ENCODE data around the gene ATAD1. TPM values are rescaled to one million over a fixed set of nuclear protein-coding genes. Genes with fewer than 3 reads are reported as not detected.

The ATAD1 gene
- total and polyA plus RNA-seq, 9 of the 15 experiments (the other 6 are each of a cell fraction or from before 2014, with no cell fraction given): 11.3 to 33.8 (median 27.3) TPM

DNA sequence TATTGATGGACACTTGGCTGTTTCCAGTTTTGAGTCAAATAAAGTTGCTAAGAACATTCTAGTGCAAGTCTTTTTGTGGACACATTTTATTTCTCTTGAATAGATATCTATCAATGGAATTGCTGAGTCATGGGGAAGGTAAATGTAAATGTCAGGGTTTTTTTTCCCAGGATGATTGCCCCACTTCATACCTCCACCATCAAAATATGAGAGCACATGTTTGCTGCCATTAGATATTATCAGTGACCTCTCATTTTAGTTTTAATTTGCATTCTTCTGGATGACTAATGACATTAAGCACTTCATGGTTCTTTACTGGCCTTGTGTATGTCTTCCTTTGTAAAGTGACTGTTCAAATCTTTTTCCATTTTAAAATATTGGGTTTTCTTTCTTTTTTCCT lies 112.7 kb downstream of the ATAD1 start:
- BruUV-seq (replicated peaks): no TSS peak
- no peak overlapping the region for H3K27ac ChIP-seq (ENCODE audit: extremely low read depth, low read depth, low read length)
- intact Hi-C loops (cut with micrococcal nuclease) (no loop called here), in situ Hi-C loops (cut with MboI) (no loop called here)
- H3K4me2 ChIP-seq (ENCODE audit: insufficient read depth, low read length): no peak overlapping the region
- H4K20me1 ChIP-seq (replicated peaks; ENCODE audit: control insufficient read depth, insufficient read depth, low read length): no peaks in the 10 kb centered on the region
- no peaks in the 10 kb centered on the region for H3K9me1 ChIP-seq (ENCODE audit: control insufficient read depth, insufficient read depth, low read length)
- H3K9ac ChIP-seq (ENCODE audit: insufficient read depth in 1 of 2, low read depth in 2 of 2, low read length in 2 of 2): no peak overlapping the region
- DNase-seq (ENCODE audit: extremely low read depth in 1 of 4, low spot score in 3 of 4) (no peak), FAIRE-seq (no peak), ATAC-seq (no peak)
- no peaks in the 10 kb centered on the region for H3K4me1 ChIP-seq (replicated peaks in 1 of 2; ENCODE audit: control insufficient read depth in 2 of 2, insufficient read depth in 2 of 2, low read length in 2 of 2)
- no peaks in the 10 kb centered on the region for H3K9me3 ChIP-seq (replicated peaks; ENCODE audit: control insufficient read depth, insufficient read depth, low read depth, low read length)
- H3K36me3 ChIP-seq (ENCODE audit: control insufficient read depth, insufficient read depth, low read length): no peaks in the 10 kb centered on the region
- peaks cover 3 to 15% of the 10 kb centered on the region in 2 experiments for H3K27me3 ChIP-seq (ENCODE audit: control insufficient read depth in 2 of 2, insufficient read depth in 2 of 2, low read length in 2 of 2)
- TF ChIP-seq C11orf30 (IDR thresholded peaks at IDR 0.05; ENCODE audit: low read depth): peak; percentile 63; the same call in 1 of the 2 replicates
- TF ChIP-seq NFE2L1 (tag; IDR thresholded peaks at IDR 0.05; ENCODE audit: borderline replicate concordance, low read depth): peak; percentile 53; the same call in 1 of the 2 replicates
- TF ChIP-seq ZNF316 (IDR thresholded peaks at IDR 0.05): peak; percentile 79
- TF ChIP-seq FUS (optimal IDR thresholded peaks at IDR 0.05; ENCODE audit: low read depth, low read length): no peak
- TF ChIP-seq MAFK (IDR thresholded peaks at IDR 0.05; ENCODE audit: low read length): peak; percentile 63; the same call in 1 of the 2 replicates
- no peak for TF ChIP-seq SOX6 (IDR thresholded peaks at IDR 0.05)
- no peak for TF ChIP-seq LARP7 (IDR thresholded peaks at IDR 0.05)
- peak; percentile 71 for TF ChIP-seq MAFF (IDR thresholded peaks at IDR 0.05; ENCODE audit: low read length)
- peak; percentile 83 for TF ChIP-seq MAFG (tag; conservative IDR thresholded peaks at IDR 0.05)
- TF ChIP-seq NFE2 (IDR thresholded peaks at IDR 0.05; ENCODE audit: low read depth): peak; percentile 73
- POLR2A ChIA-PET: no interaction called here
- H2AFZ ChIP-seq (ENCODE audit: low read depth, low read length): no peak overlapping the region
- H3K4me3 ChIP-seq: no peak overlapping the region
- CTCF ChIA-PET (ENCODE audit: low intra/inter-chr PET ratio): no interaction called here
- no peaks in the 10 kb centered on the region for H3K79me2 ChIP-seq (ENCODE audit: control insufficient read depth, insufficient read depth, low read length)
